Adrenal gland (tissue), 12 donors: ENCODE measurements around the gene SNCB. TPM values are rescaled to one million over a fixed set of nuclear protein-coding genes. Genes with fewer than 3 reads are reported as not detected.

ENCODE experiments used
- DNase-seq, 7 donors: peaks; one replicate each; pipeline ENCODE4 v3.0.0-alpha.2; 2019 to 2020
- H3K27ac ChIP-seq, 5 donors: fragments of 200-600 bp; sonication (generic) in 4 of 5; 1 replicate in 3 of 5; 2 replicates in 2 of 5; pipeline versions ENCODE4 v1.5.1 to v1.8.0; 2016 to 2020; ENCODE audit warnings: mild to moderate bottlenecking in 1 of 5
- H3K27me3 ChIP-seq: fragments of 200-600 bp; 2 replicates; pipeline ENCODE4 v1.8.0; 2021
- H3K36me3 ChIP-seq, 2 donors: fragments of 200-600 bp; replicated peaks in 1 of 2; 1 replicate in 1 of 2; 2 replicates in 1 of 2; pipeline versions ENCODE4 v1.5.1 to v1.8.0; 2018 to 2022
- H3K4me1 ChIP-seq, 2 donors: fragments of 200-600 bp; replicated peaks in 1 of 2; 1 replicate in 1 of 2; 2 replicates in 1 of 2; pipeline versions ENCODE4 v1.5.1 to v1.8.0; 2018 to 2021
- H3K4me3 ChIP-seq, 4 donors: fragments of 200-600 bp; sonication (generic) in 3 of 4; one replicate each; pipeline ENCODE4 v1.5.1; 2016 to 2018
- H3K9me3 ChIP-seq, 3 donors: fragments of 200-600 bp; sonication (generic) in 1 of 3; replicated peaks in 1 of 3; 1 replicate in 2 of 3; 2 replicates in 1 of 3; pipeline versions ENCODE4 v1.5.1 to v1.8.0; 2016 to 2021
- POLR2A ChIP-seq, 2 donors: fragments of 450-650 bp; IDR thresholded peaks; one replicate each; pipeline ENCODE4 v1.6.1; 2017; ENCODE audit warnings: antibody characterized with exemption in 2 of 2, mild to moderate bottlenecking in 2 of 2, moderate library complexity in 1 of 2
- WGBS, 4 donors: extraction: QIAGEN DNeasy Blood & Tissue Kit in 2 of 4; methylation state at CpG; one replicate each; pipeline versions ENCODE4 v1.1.5 to v1.1.7; 2013 to 2017; 5-methylcytosine and 5-hydroxymethylcytosine counted together
- intact Hi-C, 2 donors: fragments of 100-400 bp; cut with DNase I; formaldehyde crosslinking; loops; one replicate each; pipeline versions ENCODE4 v1.14.1 to v1.15.0; 2022 to 2023
- polyA plus RNA-seq, 3 donors: library from polyadenylated mRNA; stranded (reverse); fragments of 200-250 nt in 2 of 3; fragments of 350-450 nt in 1 of 3; fragmentation: Illumina TruSeq in 1 of 3; extraction: RNeasy Lipid Tissue Mini Kit (QIAGEN cat#74804) in 1 of 3; gene quantifications; one replicate each; pipeline ENCODE4 v1.2.3, GENCODE V29; 2013 to 2014
- total RNA-seq, 9 donors: library from RNA; depleted of rRNA in 4 of 9; stranded (reverse); fragments of >200 nt in 4 of 9; fragments of 120-200 nt in 1 of 9; fragmentation: NEBNext Ultra II Directional in 1 of 9; extraction: Animal tissue kit (Norgen Biotek cat#: 25700) in 1 of 9; gene quantifications; one replicate each; pipeline versions ENCODE4 v1.1.0 to v1.2.4, GENCODE V29; 2013 to 2023
- TF ChIP-seq, protein P1 (sequence below), 6 experiments: fragments of 450-650 bp in 4 of 6; fragments of 200-600 bp in 2 of 6; sonication (generic) in 1 of 6; IDR thresholded peaks; 1 replicate in 5 of 6; 2 replicates in 1 of 6; pipeline versions ENCODE4 v1.5.1 to v1.8.0; 2016 to 2021; ENCODE audit warnings: antibody characterized with exemption in 6 of 6, mild to moderate bottlenecking in 2 of 6, moderate library complexity in 1 of 6
- donor health status: healthy with polysubstance abuse.
- donor health status: Bipolar disorder and iron deficiency.
- donor health status: DM: yes; HTN: yes; CAD: no.
- donor health status: DM: no; HTN: no; CAD: no.
- donor health status: DM: no; HTN: no; CAD: no.
- donor health status: DM: yes; HTN: yes; CAD: no.

The SNCB gene
- total and polyA plus RNA-seq, 12 donors: 0.19 to 8.6 (median 1.5) TPM; not detected in 4

DNA sequence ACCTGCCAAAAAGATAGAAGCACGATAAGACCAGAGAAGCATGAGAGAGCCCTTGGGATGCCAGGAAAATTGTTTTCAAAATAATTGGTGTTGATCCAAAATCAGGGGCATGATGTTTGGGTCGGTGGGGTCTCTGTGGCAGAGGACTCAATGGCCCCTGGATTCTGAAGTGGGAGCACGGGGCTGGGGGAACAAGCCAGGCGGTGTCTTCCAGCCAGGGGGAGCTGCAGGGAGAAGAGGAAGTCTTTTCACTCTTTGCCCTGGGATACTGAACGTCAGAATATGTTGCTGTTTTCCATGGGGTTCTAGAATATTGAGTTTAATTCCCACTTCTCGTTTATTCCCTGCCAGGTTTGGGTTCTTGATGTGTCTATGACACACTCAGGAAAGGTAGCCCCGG lies 37.3 kb upstream of the SNCB start:
- no peaks in the 10 kb centered on the region for H3K36me3 ChIP-seq
- intact Hi-C loops: loop anchor here (10.0 kb wide), 2 partner anchors 277 to 287 kb away; no protein-coding TSS in a partner anchor

DNA sequence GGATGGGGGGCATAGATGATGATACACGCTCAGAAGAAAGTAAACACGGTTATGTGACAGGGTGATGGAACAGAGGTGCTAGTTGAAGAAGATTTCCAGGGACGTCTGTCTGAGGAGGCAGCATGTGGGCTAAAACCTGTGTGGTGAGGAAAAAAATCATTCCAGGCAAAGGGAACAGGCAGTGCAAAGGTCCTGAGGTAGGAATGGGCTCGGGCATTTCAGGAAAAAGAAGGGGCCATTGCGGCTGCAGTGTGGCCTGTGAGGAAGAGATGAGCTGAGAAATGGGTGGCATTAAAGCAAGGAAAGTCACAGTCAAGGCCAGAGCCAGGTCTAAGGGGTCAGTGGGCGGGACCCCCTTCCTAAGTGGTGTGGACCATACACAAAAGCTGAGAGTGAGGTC lies 35.2 kb upstream of the SNCB start:
- 79 to 86% (median 81%) methylated on average over 6 of the region's 6 CpGs for WGBS, 4 donors
- intact Hi-C loops: loop anchor here (10.0 kb wide), 2 partner anchors 279 to 289 kb away; no protein-coding TSS in a partner anchor

More for the DNA sequence above, 37.3 kb upstream of the SNCB start:
- no peak overlapping the region for H3K4me3 ChIP-seq
- H3K27me3 ChIP-seq: peaks cover 6% of the 10 kb centered on the region
- no peak for DNase-seq
- no peaks in the 10 kb centered on the region for H3K4me1 ChIP-seq
- H3K9me3 ChIP-seq: no peaks in the 10 kb centered on the region
- TF ChIP-seq, protein P1, sequence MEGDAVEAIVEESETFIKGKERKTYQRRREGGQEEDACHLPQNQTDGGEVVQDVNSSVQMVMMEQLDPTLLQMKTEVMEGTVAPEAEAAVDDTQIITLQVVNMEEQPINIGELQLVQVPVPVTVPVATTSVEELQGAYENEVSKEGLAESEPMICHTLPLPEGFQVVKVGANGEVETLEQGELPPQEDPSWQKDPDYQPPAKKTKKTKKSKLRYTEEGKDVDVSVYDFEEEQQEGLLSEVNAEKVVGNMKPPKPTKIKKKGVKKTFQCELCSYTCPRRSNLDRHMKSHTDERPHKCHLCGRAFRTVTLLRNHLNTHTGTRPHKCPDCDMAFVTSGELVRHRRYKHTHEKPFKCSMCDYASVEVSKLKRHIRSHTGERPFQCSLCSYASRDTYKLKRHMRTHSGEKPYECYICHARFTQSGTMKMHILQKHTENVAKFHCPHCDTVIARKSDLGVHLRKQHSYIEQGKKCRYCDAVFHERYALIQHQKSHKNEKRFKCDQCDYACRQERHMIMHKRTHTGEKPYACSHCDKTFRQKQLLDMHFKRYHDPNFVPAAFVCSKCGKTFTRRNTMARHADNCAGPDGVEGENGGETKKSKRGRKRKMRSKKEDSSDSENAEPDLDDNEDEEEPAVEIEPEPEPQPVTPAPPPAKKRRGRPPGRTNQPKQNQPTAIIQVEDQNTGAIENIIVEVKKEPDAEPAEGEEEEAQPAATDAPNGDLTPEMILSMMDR (IDR thresholded peaks at IDR 0.05): no peak
- WGBS, 4 donors: 65 to 75% (median 66%) methylated on average over 7 of the region's 7 CpGs
- H3K27ac ChIP-seq: no peak overlapping the region

DNA sequence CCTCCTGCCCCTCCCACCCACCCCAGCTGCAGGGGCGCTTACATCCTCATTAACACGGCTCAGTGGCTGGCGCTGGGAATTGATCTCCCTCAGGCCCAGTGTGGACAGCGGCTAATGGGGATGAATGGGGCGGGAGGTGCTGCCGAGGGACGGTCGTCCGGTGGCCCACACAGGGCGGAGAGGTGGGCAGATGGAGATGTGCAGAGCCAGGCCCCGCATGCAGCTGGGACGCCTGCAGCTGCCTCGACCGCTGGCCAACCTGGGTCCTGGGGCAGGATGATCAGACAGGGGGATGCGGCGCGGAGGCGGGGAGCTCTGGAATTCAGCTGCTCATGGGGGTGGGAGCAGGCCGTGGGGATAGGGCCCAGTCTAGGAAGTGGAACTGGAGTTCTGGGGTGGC lies 34.6 kb upstream of the SNCB start:
- Histone ChIP-seq H3K4me1 (peaks cover 0 to 5% of the 10 kb centered on the region in 2 donors), H3K4me3 (no peak overlapping the region), H3K9me3 (no peaks in the 10 kb centered on the region), H3K27me3 (peaks cover 5% of the 10 kb centered on the region), H3K36me3 (no peaks in the 10 kb centered on the region), H3K27ac (no peak overlapping the region)
- WGBS, 4 donors: 27 to 61% (median 37%) methylated on average over 12 to 19 of the region's 19 CpGs
- TF ChIP-seq POLR2A (IDR thresholded peaks at IDR 0.05): no peak
- TF ChIP-seq, protein P1 (IDR thresholded peaks at IDR 0.05): no peak
- DNase-seq: no peak
- intact Hi-C loops: loop anchor here (10.0 kb wide), 2 partner anchors 280 to 290 kb away; no protein-coding TSS in a partner anchor

More for the DNA sequence above, 35.2 kb upstream of the SNCB start:
- Histone ChIP-seq H3K4me3 (no peak overlapping the region), H3K9me3 (no peaks in the 10 kb centered on the region), H3K36me3 (no peaks in the 10 kb centered on the region), H3K27ac (no peak overlapping the region), H3K27me3 (peaks cover 6% of the 10 kb centered on the region), H3K4me1 (peaks cover 0 to 5% of the 10 kb centered on the region in 2 donors)
- DNase-seq: no peak
- TF ChIP-seq, protein P1 (IDR thresholded peaks at IDR 0.05): no peak
- no peak for TF ChIP-seq POLR2A (IDR thresholded peaks at IDR 0.05)

DNA sequence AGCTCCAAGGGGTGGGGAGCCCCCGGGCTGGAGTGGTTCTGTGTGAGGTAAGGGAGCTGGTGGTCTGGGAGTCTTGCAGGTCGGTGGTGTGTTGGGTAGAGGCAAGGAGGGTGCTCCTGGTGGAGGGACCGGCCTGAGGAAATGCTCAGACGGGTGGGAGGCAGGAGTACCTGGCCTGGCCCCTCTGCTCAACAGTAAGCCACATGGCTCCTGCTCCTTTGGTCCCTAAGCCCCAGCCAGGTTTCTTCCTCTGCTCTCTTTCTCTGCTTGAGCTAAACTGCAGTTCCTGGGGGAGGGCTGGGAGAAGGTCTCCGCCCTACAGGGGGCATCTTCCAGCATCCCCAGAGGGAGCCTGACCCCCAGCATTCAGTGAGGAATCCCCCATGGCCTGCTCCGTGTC lies 34.1 kb upstream of the SNCB start:
- H3K36me3 ChIP-seq: no peaks in the 10 kb centered on the region
- 36 to 58% (median 48%) methylated on average over 5 to 6 of the region's 6 CpGs for WGBS, 4 donors
- TF ChIP-seq, protein P1 (IDR thresholded peaks at IDR 0.05): no peak
- no peak for TF ChIP-seq POLR2A (IDR thresholded peaks at IDR 0.05)
- H3K4me1 ChIP-seq: peaks cover 0 to 5% of the 10 kb centered on the region in 2 donors
- H3K27ac ChIP-seq: no peak overlapping the region
- no peak for DNase-seq
- no peaks in the 10 kb centered on the region for H3K9me3 ChIP-seq
- intact Hi-C loops: loop anchor here (10.0 kb wide), 2 partner anchors 280 to 290 kb away; no protein-coding TSS in a partner anchor
- H3K27me3 ChIP-seq: peaks cover 3% of the 10 kb centered on the region
- no peak overlapping the region for H3K4me3 ChIP-seq
